IMR-90 (cell line): ENCODE results near the gene COPS9. TPM values are rescaled to one million over a fixed set of nuclear protein-coding genes. Genes with fewer than 3 reads are reported as not detected.

ENCODE experiments used
- ATAC-seq: fragments of 200-7000 bp; cut with Tn5 transposase; 2 replicates; pipeline ENCODE4 v1.9.1; 2020; ENCODE audit warnings: low read depth, mild to moderate bottlenecking, moderate library complexity
- BruUV-seq: library from RNA; stranded (reverse); fragments of 400-500 nt; replicated peaks from 2 replicates; lab custom pipeline; 2021; lab: Mats Ljungman, UMichigan
- CTCF ChIA-PET: fragments of 300-600 bp; formaldehyde crosslinking; extraction: SDS; loops from one replicate; lab custom pipeline; 2021; ENCODE audit warnings: antibody characterized with exemption; lab: Yijun Ruan, JAX
- POLR2A ChIA-PET: fragments of 300-600 bp; sonication (Branson Sonifier 250); formaldehyde crosslinking; loops from one replicate; lab custom pipeline; 2022; ENCODE audit warnings: antibody characterized with exemption; ENCODE audit not compliant: unreplicated experiment; lab: Charles Lee
- DNase-seq: peaks from one replicate; pipeline ENCODE4 v3.0.0; 2013
- H2AFZ ChIP-seq: replicated peaks from 2 replicates; pipeline ENCODE3; 2013; ENCODE audit warnings: low read length, mild to moderate bottlenecking; ENCODE audit not compliant: poor library complexity
- H2AK5ac ChIP-seq: 2 replicates; pipeline ENCODE4 v1.6.1; 2013; ENCODE audit warnings: low read depth, low read length, inconsistent platforms
- H2AK9ac ChIP-seq: replicated peaks from 2 replicates; pipeline ENCODE3; 2013; ENCODE audit warnings: mild to moderate bottlenecking, low read depth, low read length, moderate library complexity; ENCODE audit not compliant: poor library complexity
- H2BK120ac ChIP-seq: 2 replicates; pipeline ENCODE4 v1.6.1; 2013; ENCODE audit warnings: low read depth, low read length, inconsistent platforms
- H2BK15ac ChIP-seq: 3 replicates; pipeline ENCODE4 v1.6.1; 2013; ENCODE audit warnings: low read depth, low read length, inconsistent platforms
- H2BK20ac ChIP-seq: 2 replicates; pipeline ENCODE4 v1.6.1; 2013; ENCODE audit warnings: low read depth, mild to moderate bottlenecking, inconsistent platforms, low read length, moderate library complexity
- H2BK5ac ChIP-seq: 2 replicates; pipeline ENCODE4 v1.6.1; 2013; ENCODE audit warnings: mild to moderate bottlenecking, low read depth, low read length, inconsistent platforms; ENCODE audit not compliant: poor library complexity, severe bottlenecking
- H3K14ac ChIP-seq: replicated peaks from 2 replicates; pipeline ENCODE4 v1.6.1; 2013; ENCODE audit warnings: low read depth, low read length, inconsistent platforms
- H3K18ac ChIP-seq: 2 replicates; pipeline ENCODE4 v1.6.1; 2013; ENCODE audit warnings: low read depth, low read length, control low read depth
- H3K23ac ChIP-seq: 2 replicates; pipeline ENCODE4 v1.6.1; 2013; ENCODE audit warnings: low read depth, low read length, inconsistent platforms
- H3K27ac ChIP-seq: 2 replicates; pipeline ENCODE4 v1.5.1; 2013; ENCODE audit warnings: mild to moderate bottlenecking, control low read depth, low read length; ENCODE audit not compliant: insufficient read depth
- H3K27me3 ChIP-seq: 2 replicates; pipeline ENCODE4 v1.6.1; 2013; ENCODE audit warnings: low read length; ENCODE audit not compliant: control insufficient read depth, insufficient read depth
- H3K36me3 ChIP-seq: 2 replicates; pipeline ENCODE4 v1.6.1; 2013; ENCODE audit warnings: low read length, mixed read lengths; ENCODE audit not compliant: control insufficient read depth, insufficient read depth
- H3K4ac ChIP-seq: 2 replicates; pipeline ENCODE4 v1.6.1; 2013; ENCODE audit warnings: low read depth, low read length, inconsistent platforms
- H3K4me1 ChIP-seq: 2 replicates; pipeline ENCODE4 v1.6.1; 2013; ENCODE audit warnings: low read length, mixed read lengths; ENCODE audit not compliant: control insufficient read depth, insufficient read depth
- H3K4me2 ChIP-seq: 2 replicates; pipeline ENCODE4 v1.6.1; 2013; ENCODE audit warnings: low read depth, mild to moderate bottlenecking, control low read depth, low read length, moderate library complexity
- H3K4me3 ChIP-seq: 2 replicates; pipeline ENCODE4 v1.5.1; 2013; ENCODE audit warnings: low read depth, mild to moderate bottlenecking, control low read depth, low read length, moderate library complexity; ENCODE audit not compliant: insufficient read depth
- H3K56ac ChIP-seq: 2 replicates; pipeline ENCODE4 v1.6.1; 2013; ENCODE audit warnings: low read length, inconsistent platforms; ENCODE audit not compliant: insufficient read depth; ENCODE audit errors: extremely low read depth
- H3K79me1 ChIP-seq, 2 experiments: 2 replicates each; pipeline ENCODE4 v1.6.1; 2013; ENCODE audit warnings: low read length in 2 of 2, inconsistent platforms in 1 of 2, low read depth in 1 of 2
- H3K9ac ChIP-seq: 2 replicates; pipeline ENCODE4 v1.6.1; 2013; ENCODE audit warnings: low read depth, low read length, control low read depth
- H3K9me1 ChIP-seq: 2 replicates; pipeline ENCODE4 v1.6.1; 2013; ENCODE audit warnings: low read length, inconsistent platforms; ENCODE audit not compliant: insufficient read depth
- H3K9me3 ChIP-seq: 2 replicates; pipeline ENCODE4 v1.6.1; 2013; ENCODE audit warnings: low read length; ENCODE audit not compliant: control insufficient read depth, insufficient read depth
- H4K20me1 ChIP-seq: 2 replicates; pipeline ENCODE4 v1.6.1; 2013; ENCODE audit warnings: low read length, inconsistent platforms; ENCODE audit not compliant: insufficient read depth
- H4K5ac ChIP-seq: 2 replicates; pipeline ENCODE4 v1.6.1; 2013; ENCODE audit warnings: mild to moderate bottlenecking, low read depth, low read length, control low read depth
- H4K8ac ChIP-seq, 2 experiments: 2 replicates each; pipeline ENCODE4 v1.6.1; 2013; ENCODE audit warnings: low read depth in 2 of 2, low read length in 2 of 2, control low read depth in 1 of 2, inconsistent platforms in 1 of 2
- H4K91ac ChIP-seq: 2 replicates; pipeline ENCODE4 v1.6.1; 2013; ENCODE audit warnings: low read depth, low read length, inconsistent platforms; ENCODE audit not compliant: insufficient read depth
- BHLHE40 ChIP-seq: fragments of 150-350 bp; IDR thresholded peaks from 2 replicates; pipeline ENCODE4 v1.6.1; 2016; ENCODE audit warnings: mild to moderate bottlenecking, low read depth, low read length
- CEBPB ChIP-seq: IDR thresholded peaks from 2 replicates; pipeline ENCODE4 v1.6.1; 2012; ENCODE audit warnings: low read depth, low read length, improper control_type of control experiment
- MAZ ChIP-seq: IDR thresholded peaks from 2 replicates; pipeline ENCODE4 v1.6.1; 2012; ENCODE audit warnings: low read depth, mild to moderate bottlenecking, low read length, improper control_type of control experiment, moderate library complexity, borderline replicate concordance
- SMC3 ChIP-seq: fragments of 150-350 bp; IDR thresholded peaks from 2 replicates; pipeline ENCODE4 v1.6.1; 2016; ENCODE audit warnings: low read depth, mild to moderate bottlenecking, antibody characterized with exemption, low read length, moderate library complexity
- WGBS, 2 experiments: methylation state at CpG; one replicate each; pipeline versions ENCODE4 v1.1.5 to v1.1.7; 2013; ENCODE audit warnings: missing lambda C conversion rate in 2 of 2; ENCODE audit not compliant: insufficient read length in 1 of 2; ENCODE audit errors: extremely low coverage in 2 of 2; 5-methylcytosine and 5-hydroxymethylcytosine counted together
- dilution Hi-C: fragments of 300-500 bp; cut with HindIII; formaldehyde crosslinking; loops from one replicate; pipeline ENCODE4 v1.14.3; 2018; ENCODE audit warnings: low sequenced_read_pairs; ENCODE audit not compliant: unreplicated experiment
- in situ Hi-C: fragments of 300-500 bp; cut with MboI; formaldehyde crosslinking; loops from 3 replicates; pipeline ENCODE4 v1.14.3; 2019; ENCODE audit warnings: low sequenced_read_pairs, inconsistent platforms, mixed read lengths
- intact Hi-C: fragments of 100-400 bp; cut with micrococcal nuclease; formaldehyde crosslinking; loops from 2 replicates; pipeline ENCODE4 v1.10.0; 2022
- polyA plus RNA-seq, 3 experiments: library from polyadenylated mRNA; depleted of rRNA; stranded (reverse); fragments of >200 nt; gene quantifications; 2 replicates each; pipeline ENCODE4 v1.2.3, GENCODE V29; 2012; ENCODE audit warnings: low replicate concordance in 1 of 3
- total RNA-seq: library from RNA; depleted of rRNA; stranded (reverse); fragments of >200 nt; gene quantifications from 2 replicates; pipeline ENCODE4 v1.2.3, GENCODE V29; 2012

Gene COPS9
- total and polyA plus RNA-seq, 2 of the 4 experiments (the other 2 are of a cell fraction) = 85.9 to 309 TPM

DNA sequence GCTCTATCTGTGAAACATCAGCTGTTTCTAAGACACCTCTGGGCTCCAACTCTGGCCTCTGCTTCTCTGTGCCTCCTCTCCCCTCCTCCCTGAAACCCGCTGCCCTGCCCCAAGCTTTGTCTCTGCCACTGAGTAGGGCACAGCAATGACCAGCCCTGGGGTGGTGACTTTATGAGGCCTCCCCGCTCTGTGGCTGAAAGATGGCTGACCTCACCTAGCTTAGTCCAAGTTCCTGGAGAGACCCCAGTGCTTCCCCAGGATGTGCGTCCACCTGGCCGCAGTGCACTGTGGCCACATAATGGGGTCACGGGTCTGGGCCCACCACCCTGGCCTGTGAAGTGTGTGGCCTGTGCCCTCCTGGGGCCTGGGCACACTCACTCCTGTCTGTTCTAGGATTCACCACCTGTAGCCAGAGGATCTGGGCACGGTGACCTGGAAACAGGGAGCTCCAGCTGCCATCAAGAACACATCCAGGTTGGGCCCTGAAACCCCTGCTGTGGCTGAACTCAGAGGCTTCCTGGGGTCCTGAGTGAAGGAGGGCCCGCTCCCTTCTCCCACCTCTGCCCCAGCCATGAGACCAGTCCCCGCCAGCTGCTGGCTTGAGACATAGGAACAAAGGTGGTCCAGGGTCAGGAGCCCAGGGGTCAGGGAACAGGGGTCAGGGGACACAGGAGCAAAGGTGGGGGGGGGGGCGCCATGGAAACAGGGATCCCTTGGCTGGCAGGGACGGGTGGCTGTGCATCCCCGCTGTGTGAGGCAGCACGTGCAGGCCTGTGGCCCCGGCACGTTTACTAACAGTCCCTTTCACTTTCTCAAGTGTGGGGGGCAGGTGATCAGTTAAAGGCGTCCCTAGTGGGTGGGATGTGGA lies 33.6 kb upstream of the COPS9 start:
- ATAC-seq = no peak
- Histone ChIP-seq H3K23ac (no peak overlapping the region), H3K56ac (no peak overlapping the region), H2AFZ (peak overlapping the region; percentile 54), H2BK120ac (no peak overlapping the region), H3K36me3 (no peaks in the 10 kb centered on the region), H3K9ac (no peak overlapping the region), H3K27ac (no peak overlapping the region), H3K4me2 (peak overlapping the region; percentile 36; the same call in 1 of the 2 replicates), H3K27me3 (peaks cover 52% of the 10 kb centered on the region), H2BK5ac (no peak overlapping the region), H3K14ac (no peak overlapping the region), H4K91ac (no peak overlapping the region), H3K4ac (no peak overlapping the region), H4K8ac (no peak overlapping the region), H4K20me1 (no peaks in the 10 kb centered on the region), H2AK5ac (no peak overlapping the region), H2BK15ac (no peak overlapping the region), H3K4me3 (no peak overlapping the region), H3K9me3 (peaks cover 4% of the 10 kb centered on the region; the same call in 1 of the 2 replicates), H4K5ac (no peak overlapping the region), H3K9me1 (no peaks in the 10 kb centered on the region), H2AK9ac (peak overlapping the region; percentile 57), H3K18ac (no peak overlapping the region), H3K4me1 (peaks cover 3% of the 10 kb centered on the region; the same call in 1 of the 2 replicates), H2BK20ac (no peak overlapping the region), H3K79me1 (no peaks in the 10 kb centered on the region)
- DNase-seq = no peak
- dilution Hi-C loops (no loop called here), in situ Hi-C loops (no loop called here), intact Hi-C loops (no loop called here)
- no TSS peak for BruUV-seq
- 76% methylated on average over 4 of the region's 15 CpGs; no CpG with 5 or more reads in 1 of the 2 experiments for WGBS, 2 experiments
- CTCF ChIA-PET = interaction anchor here (1.0 to 1.1 kb wide), 3 partner anchors 10 to 74 kb away, joined by 3 read pairs; no protein-coding TSS in a partner anchor
- TF ChIP-seq BHLHE40 (peak; percentile 52; the same call in 1 of the 2 replicates), SMC3 (no peak), CEBPB (no peak), MAZ (no peak)
- POLR2A ChIA-PET = no interaction called here
